CD4-positive, alpha-beta T cell treated with Interleukin-4 for 4 hours (primary cell): ENCODE measurements around the gene CHST1.

ENCODE experiments used
- DNase-seq: peaks from one replicate; pipeline ENCODE4 v3.0.0-alpha.2; 2020

The CHST1 gene

GRCh38 chr11:45603946-45604682 lies 61.3 kb downstream of the CHST1 start:
- no peak for DNase-seq

GRCh38 chr11:45599161-45599943 lies 66.1 kb downstream of the CHST1 start:
- no peak for DNase-seq
